Pancreas (tissue), 10 donors: ENCODE results near the gene ZNF200. TPM values are rescaled to one million over a fixed set of nuclear protein-coding genes. Genes with fewer than 3 reads are reported as not detected.

Experiments
- ATAC-seq, 4 donors: fragments of 200-7000 bp; cut with Tn5 transposase; one replicate each; pipeline versions ENCODE4 v1.8.0 to v1.9.1; 2020; ENCODE audit warnings: mild to moderate bottlenecking in 4 of 4, moderate library complexity in 4 of 4
- DNase-seq, 6 donors: peaks; one replicate each; pipeline ENCODE4 v3.0.0-alpha.2; 2020
- FAIRE-seq: peaks from 2 replicates; lab custom pipeline; 2012; peaks lifted over from hg19 to GRCh38; lab: Jason Lieb, UNC
- H3K27ac ChIP-seq, 4 donors: fragments of 200-600 bp; sonication (generic); 1 replicate in 3 of 4; 2 replicates in 1 of 4; pipeline versions ENCODE4 v1.5.0 to v1.8.0; 2020
- H3K27me3 ChIP-seq, 4 donors: fragments of 200-600 bp; one replicate each; pipeline ENCODE4 v1.8.0; 2021
- H3K36me3 ChIP-seq, 3 donors: fragments of 200-600 bp; sonication (generic) in 1 of 3; one replicate each; pipeline versions ENCODE4 v1.5.0 to v1.8.0; 2020 to 2021
- H3K4me1 ChIP-seq, 3 donors: fragments of 200-600 bp; one replicate each; pipeline ENCODE4 v1.8.0; 2021
- H3K4me3 ChIP-seq, 4 donors: fragments of 200-600 bp; sonication (generic) in 2 of 4; one replicate each; pipeline versions ENCODE4 v1.5.0 to v1.8.0; 2020 to 2021
- H3K9me3 ChIP-seq, 4 donors: fragments of 200-600 bp; one replicate each; pipeline ENCODE4 v1.8.0; 2021
- CTCF ChIP-seq, 4 donors: fragments of 200-600 bp; sonication (generic) in 3 of 4; IDR thresholded peaks; one replicate each; pipeline versions ENCODE4 v1.5.0 to v1.8.0; 2021; ENCODE audit warnings: antibody characterized with exemption in 4 of 4
- WGBS, 2 donors: extraction: QIAGEN DNeasy Blood & Tissue Kit; methylation state at CpG; one replicate each; pipeline ENCODE4 v1.1.7; 2013; 5-methylcytosine and 5-hydroxymethylcytosine counted together
- intact Hi-C, 3 donors: fragments of 100-400 bp; cut with DNase I; formaldehyde crosslinking; loops; one replicate each; pipeline versions ENCODE4 v1.11.1 to v1.14.2; 2022
- polyA plus RNA-seq, 2 donors: library from polyadenylated mRNA; stranded (reverse); fragments of 200-250 nt; gene quantifications; one replicate each; pipeline ENCODE4 v1.2.3, GENCODE V29; 2013
- total RNA-seq, 6 donors: library from RNA; stranded (reverse); fragmentation: NEBNext Ultra II Directional in 4 of 6; extraction: Animal tissue kit (Norgen Biotek cat#: 25700) in 4 of 6; gene quantifications; one replicate each; pipeline versions ENCODE4 v1.2.1 to v1.2.4, GENCODE V29; 2021 to 2023
- donor health status: healthy with polysubstance abuse.
- donor health status: DM: no; HTN: no; CAD: no; lungs with moderate emphysema.
- donor health status: DM: no; HTN: no; CAD: no.
- donor health status: control.
- donor health status: control.
- donor health status: Bipolar disorder and iron deficiency.
- donor health status: DM: yes; HTN: yes; CAD: no.
- donor health status: DM: no; HTN: no; CAD: no.
- donor health status: DM: no; HTN: no; CAD: no.
- donor health status: DM: yes; HTN: yes; CAD: no.

ZNF200 gene
- total and polyA plus RNA-seq, 8 donors, result 1.5 to 3.7 (median 2.6) TPM

- ATAC-seq, result no peak
- Histone ChIP-seq H3K27ac (no peak overlapping the region), H3K4me1 (no peaks in the 10 kb centered on the region), H3K36me3 (no peaks in the 10 kb centered on the region), H3K27me3 (no peaks in the 10 kb centered on the region), H3K9me3 (no peaks in the 10 kb centered on the region), H3K4me3 (no peak overlapping the region)
- intact Hi-C loops, result no loop called here
- no peak for FAIRE-seq
- DNase-seq, result no peak
- WGBS, 2 donors, result 75 to 80% methylated on average over 14 of the region's 14 CpGs
- no peak for TF ChIP-seq CTCF (IDR thresholded peaks at IDR 0.05)
Measured at GRCh38 chr16:3249451-3249850, 14.5 kb upstream of the ZNF200 start.

- H3K9me3 ChIP-seq, result no peaks in the 10 kb centered on the region
- no peaks in the 10 kb centered on the region for H3K4me1 ChIP-seq
- FAIRE-seq (no peak), DNase-seq (no peak), ATAC-seq (no peak)
- intact Hi-C loops, result no loop called here
- H3K4me3 ChIP-seq, result no peak overlapping the region
- no peak for TF ChIP-seq CTCF (IDR thresholded peaks at IDR 0.05)
- no peak overlapping the region for H3K27ac ChIP-seq
- 47 to 63% methylated on average over 1 of the region's 1 CpG for WGBS, 2 donors
- no peaks in the 10 kb centered on the region for H3K27me3 ChIP-seq
- H3K36me3 ChIP-seq, result no peaks in the 10 kb centered on the region
Measured at GRCh38 chr16:3249020-3249419, 14.1 kb upstream of the ZNF200 start.

- 61 to 77% methylated on average over 5 of the region's 5 CpGs for WGBS, 2 donors
- ATAC-seq (no peak), DNase-seq (no peak), FAIRE-seq (no peak)
- Histone ChIP-seq H3K27ac (no peak overlapping the region), H3K4me1 (no peaks in the 10 kb centered on the region), H3K4me3 (no peak overlapping the region), H3K36me3 (no peaks in the 10 kb centered on the region), H3K27me3 (no peaks in the 10 kb centered on the region), H3K9me3 (no peaks in the 10 kb centered on the region)
- intact Hi-C loops, result no loop called here
- no peak for TF ChIP-seq CTCF (IDR thresholded peaks at IDR 0.05)
Measured at GRCh38 chr16:3248596-3248995, 13.6 kb upstream of the ZNF200 start.

GRCh38 chr16:3246876-3247275, 11.9 kb upstream of the ZNF200 start:
- Histone ChIP-seq H3K4me3 (no peak overlapping the region), H3K27me3 (no peaks in the 10 kb centered on the region), H3K36me3 (no peaks in the 10 kb centered on the region), H3K9me3 (no peaks in the 10 kb centered on the region), H3K4me1 (no peaks in the 10 kb centered on the region), H3K27ac (no peak overlapping the region)
- ATAC-seq (no peak), DNase-seq (no peak), FAIRE-seq (no peak)
- intact Hi-C loops, result no loop called here
- WGBS, 2 donors, result 76 to 88% methylated on average over 10 of the region's 10 CpGs
- no peak for TF ChIP-seq CTCF (IDR thresholded peaks at IDR 0.05)

GRCh38 chr16:3246002-3246401, 11.0 kb upstream of the ZNF200 start:
- no peak overlapping the region for H3K4me3 ChIP-seq
- DNase-seq, result no peak
- no peak overlapping the region for H3K27ac ChIP-seq
- no peaks in the 10 kb centered on the region for H3K4me1 ChIP-seq
- no peaks in the 10 kb centered on the region for H3K36me3 ChIP-seq
- WGBS, 2 donors, result 67 to 68% methylated on average over 7 of the region's 7 CpGs
- FAIRE-seq, result no peak
- intact Hi-C loops, result no loop called here
- no peaks in the 10 kb centered on the region for H3K27me3 ChIP-seq
- no peaks in the 10 kb centered on the region for H3K9me3 ChIP-seq
- no peak for ATAC-seq
- TF ChIP-seq CTCF (IDR thresholded peaks at IDR 0.05), result no peak
